ENCODE results near the gene MACROD2. TPM values are rescaled to one million over a fixed set of nuclear protein-coding genes. Genes with fewer than 3 reads are reported as not detected.

MACROD2 gene
- total RNA-seq, 1 donor, result 1.3 TPM

- DNase-seq (ENCODE audit: low read depth), result no peak
- no peak overlapping the region for H3K4me3 ChIP-seq (ENCODE audit: low read depth, low read length)
- TF ChIP-seq CTCF (IDR thresholded peaks at IDR 0.05; ENCODE audit: insufficient read depth, low read length), result no peak
These were observed 543.1 kb downstream of the MACROD2 start for GRCh38 chr20:14538433-14538832.

DNA sequence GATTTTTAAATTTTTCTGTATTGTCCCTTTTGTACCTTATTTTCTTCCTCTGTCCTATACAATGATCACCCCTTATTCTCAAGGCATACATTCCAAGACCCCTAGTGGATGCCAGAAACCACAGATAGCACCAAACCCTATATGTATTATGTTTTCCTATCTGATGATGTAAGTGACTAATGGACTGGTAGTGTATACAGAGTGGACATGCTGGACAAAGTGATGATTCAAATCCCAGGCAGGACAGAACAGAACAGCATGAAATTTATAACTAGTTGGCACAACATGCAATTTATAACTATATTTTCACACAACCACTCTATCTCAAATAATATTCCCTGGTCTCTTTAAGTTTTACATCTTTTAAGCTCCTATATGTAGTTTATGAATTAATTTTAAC is 547.7 kb downstream of the MACROD2 start:
- peak; percentile 19 for DNase-seq (ENCODE audit: low read depth)
- H3K4me3 ChIP-seq (ENCODE audit: low read depth, low read length), result no peak overlapping the region
- TF ChIP-seq CTCF (IDR thresholded peaks at IDR 0.05; ENCODE audit: insufficient read depth, low read length), result no peak

DNA sequence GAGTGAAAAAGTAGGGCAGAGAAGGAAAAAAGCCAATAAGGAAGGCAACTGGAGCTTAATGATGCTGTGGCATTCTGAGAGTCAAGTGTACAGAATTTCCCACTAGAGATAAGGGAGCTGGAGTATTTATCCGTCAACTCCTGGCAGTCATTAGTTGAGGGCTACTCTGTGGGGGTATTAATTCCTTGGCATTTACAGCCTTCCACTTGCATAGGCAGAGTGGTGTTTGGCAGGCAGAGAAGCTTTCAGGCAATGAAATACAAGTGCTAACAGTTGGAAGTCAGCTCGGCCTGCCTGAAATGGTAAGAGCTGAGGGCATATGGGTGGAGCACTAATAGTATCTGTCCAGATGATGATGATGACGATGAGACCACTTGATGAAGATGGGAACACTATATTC is 549.4 kb downstream of the MACROD2 start:
- no peak for TF ChIP-seq CTCF (IDR thresholded peaks at IDR 0.05; ENCODE audit: insufficient read depth, low read length)
- no peak overlapping the region for H3K4me3 ChIP-seq (ENCODE audit: low read depth, low read length)
- DNase-seq (ENCODE audit: low read depth), result no peak

GRCh38 chr20:14550655-14551054 is 555.3 kb downstream of the MACROD2 start:
- no peak overlapping the region for H3K4me3 ChIP-seq (ENCODE audit: low read depth, low read length)
- no peak for DNase-seq (ENCODE audit: low read depth)
- no peak for TF ChIP-seq CTCF (IDR thresholded peaks at IDR 0.05; ENCODE audit: insufficient read depth, low read length)

DNA sequence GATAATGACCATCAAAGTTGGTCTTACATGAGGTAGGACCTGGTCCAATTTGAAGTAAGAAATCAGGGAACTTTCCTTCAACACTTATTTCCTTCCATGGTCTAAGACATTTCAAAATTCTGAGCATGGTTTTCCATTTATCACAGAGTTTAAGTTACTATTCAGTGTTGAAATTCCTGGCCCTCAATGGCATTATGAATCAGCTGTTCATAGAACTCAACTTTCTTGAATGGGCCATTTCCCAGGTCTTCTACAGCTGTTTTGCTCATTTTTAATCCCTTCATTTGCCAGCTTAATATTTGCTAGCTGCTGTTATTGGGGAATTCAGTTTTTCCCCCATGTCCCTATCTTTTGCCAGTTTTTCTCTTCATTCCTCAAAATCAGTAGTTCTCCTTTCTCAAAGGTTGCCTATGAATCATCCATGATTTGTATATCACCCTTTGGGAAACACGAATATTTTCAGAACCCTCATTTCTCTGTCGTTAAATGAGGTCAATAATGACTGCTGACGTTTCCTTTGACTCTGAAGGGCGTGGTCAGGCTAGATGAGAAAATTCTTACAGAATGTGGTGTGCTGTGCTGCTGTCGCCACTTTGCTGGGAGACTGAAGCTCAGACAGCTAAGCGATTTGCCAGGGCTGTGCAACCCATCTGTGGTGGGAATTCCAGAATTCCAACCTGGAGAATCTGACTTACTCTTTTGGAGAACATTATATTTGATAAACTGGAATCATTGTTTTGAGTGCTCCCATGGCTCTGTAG is 558.6 kb downstream of the MACROD2 start:
- peak; percentile 82 for DNase-seq (ENCODE audit: low read depth)
- no peak overlapping the region for H3K4me3 ChIP-seq (ENCODE audit: low read depth, low read length)
- TF ChIP-seq CTCF (IDR thresholded peaks at IDR 0.05; ENCODE audit: insufficient read depth, low read length), result no peak

DNA sequence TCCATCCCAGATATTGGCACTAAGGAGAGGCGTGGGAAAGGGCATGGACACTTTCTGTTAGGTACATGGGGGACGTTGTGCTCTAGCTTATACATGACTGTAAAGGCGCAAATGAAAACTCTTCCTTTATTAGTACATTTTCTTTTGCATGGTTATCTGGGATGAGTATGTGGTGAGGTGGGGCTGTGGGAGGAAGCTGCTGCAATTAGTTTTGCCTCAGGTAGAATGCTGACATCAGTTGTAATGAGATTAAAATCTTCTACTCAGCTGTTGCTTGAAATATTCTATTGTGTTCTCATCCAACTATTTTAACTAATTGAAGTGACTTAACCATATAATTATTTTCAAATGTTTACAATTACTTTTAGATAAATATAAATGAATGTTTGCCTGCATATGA is 560.4 kb downstream of the MACROD2 start:
- DNase-seq (ENCODE audit: low read depth), result no peak
- H3K4me3 ChIP-seq (ENCODE audit: low read depth, low read length), result no peak overlapping the region
- no peak for TF ChIP-seq CTCF (IDR thresholded peaks at IDR 0.05; ENCODE audit: insufficient read depth, low read length)

- H3K4me3 ChIP-seq (ENCODE audit: low read depth, low read length), result no peak overlapping the region
- no peak for TF ChIP-seq CTCF (IDR thresholded peaks at IDR 0.05; ENCODE audit: insufficient read depth, low read length)
- peak; percentile 52 for DNase-seq (ENCODE audit: low read depth)
These were observed 560.9 kb downstream of the MACROD2 start for GRCh38 chr20:14556206-14556605.
